GM12878 (cell line): Measurements from ENCODE around the gene SHMT2. TPM values are rescaled to one million over a fixed set of nuclear protein-coding genes. Genes with fewer than 3 reads are reported as not detected.

Source experiments
- BCL11A ChIP-seq: IDR thresholded peaks from 2 replicates; pipeline ENCODE4 v1.6.1; 2011; ENCODE audit warnings: low read depth, low read length
- IRF4 ChIP-seq: IDR thresholded peaks from 2 replicates; pipeline ENCODE4 v1.6.1; 2011; ENCODE audit warnings: low read depth, low read length
- LARP7 ChIP-seq: fragments of 450-650 bp; IDR thresholded peaks from 2 replicates; pipeline ENCODE4 v1.6.1; 2017; ENCODE audit warnings: mild to moderate bottlenecking
- SMARCA5 ChIP-seq: fragments of 450-650 bp; IDR thresholded peaks from 2 replicates; pipeline ENCODE4 v1.6.1; 2017; ENCODE audit warnings: mild to moderate bottlenecking
- TCF12 ChIP-seq: IDR thresholded peaks from 2 replicates; pipeline ENCODE4 v1.6.1; 2011; ENCODE audit warnings: low read depth, mild to moderate bottlenecking, low read length
- ZSCAN29 ChIP-seq: fragments of 450-650 bp; IDR thresholded peaks from 2 replicates; pipeline ENCODE4 v1.6.1; 2017; ENCODE audit warnings: mild to moderate bottlenecking, moderate library complexity
- polyA plus RNA-seq, 11 experiments: library from polyadenylated mRNA; depleted of rRNA in 4 of 11; unstranded in 6 of 11; stranded (reverse) in 5 of 11; fragments of >200 nt; fragmentation: Nextera tagmentation in 4 of 11; fragmentation: Illumina TruSeq in 1 of 11; extraction: Ambion mirVana in 4 of 11; extraction: Trizol in 1 of 11; gene quantifications; 1 replicate in 1 of 11; 2 replicates in 10 of 11; pipeline versions ENCODE4 v1.2.1 to v1.2.3, GENCODE V29; 2011 to 2016; ENCODE audit warnings: inconsistent platforms in 2 of 11, missing spikeins in 2 of 11, low read depth in 1 of 11
- total RNA-seq, 4 experiments: library from RNA; depleted of rRNA in 3 of 4; stranded (reverse); fragments of >200 nt in 3 of 4; fragmentation: Illumina TruSeq in 1 of 4; extraction: Trizol in 1 of 4; gene quantifications; 2 replicates each; pipeline versions ENCODE4 v1.2.1 to v1.2.3, GENCODE V29; 2013 to 2021
- TF ChIP-seq, protein P1 (sequence below), 3 experiments: IDR thresholded peaks in 2 of 3; conservative IDR thresholded peaks in 1 of 3; 2 replicates each; pipeline ENCODE4 v1.5.1; 2011; ENCODE audit warnings: low read depth in 3 of 3, low read length in 3 of 3, mild to moderate bottlenecking in 3 of 3, control low read depth in 2 of 3, moderate library complexity in 2 of 3, inconsistent platforms in 1 of 3, mixed read lengths in 1 of 3; ENCODE audit not compliant: control insufficient read depth in 2 of 3, insufficient read depth in 1 of 3; ENCODE audit errors: extremely low read depth in 1 of 3
- TF ChIP-seq, protein P2 (sequence below): fragments of 450-650 bp; conservative IDR thresholded peaks from 2 replicates; pipeline ENCODE4 v1.6.1; 2017; ENCODE audit warnings: mild to moderate bottlenecking, moderate library complexity
- TF ChIP-seq, protein P3 (sequence below): IDR thresholded peaks from 2 replicates; pipeline ENCODE4 v1.6.1; 2011; ENCODE audit warnings: borderline replicate concordance, low read depth, mild to moderate bottlenecking, moderate library complexity, mixed read lengths, low read length; ENCODE audit not compliant: insufficient read depth; ENCODE audit errors: extremely low read length

SHMT2 gene
- total and polyA plus RNA-seq, 10 of the 15 experiments (the other 5 are each of a cell fraction or from before 2014, with no cell fraction given): 57.0 to 292 (median 186) TPM

DNA sequence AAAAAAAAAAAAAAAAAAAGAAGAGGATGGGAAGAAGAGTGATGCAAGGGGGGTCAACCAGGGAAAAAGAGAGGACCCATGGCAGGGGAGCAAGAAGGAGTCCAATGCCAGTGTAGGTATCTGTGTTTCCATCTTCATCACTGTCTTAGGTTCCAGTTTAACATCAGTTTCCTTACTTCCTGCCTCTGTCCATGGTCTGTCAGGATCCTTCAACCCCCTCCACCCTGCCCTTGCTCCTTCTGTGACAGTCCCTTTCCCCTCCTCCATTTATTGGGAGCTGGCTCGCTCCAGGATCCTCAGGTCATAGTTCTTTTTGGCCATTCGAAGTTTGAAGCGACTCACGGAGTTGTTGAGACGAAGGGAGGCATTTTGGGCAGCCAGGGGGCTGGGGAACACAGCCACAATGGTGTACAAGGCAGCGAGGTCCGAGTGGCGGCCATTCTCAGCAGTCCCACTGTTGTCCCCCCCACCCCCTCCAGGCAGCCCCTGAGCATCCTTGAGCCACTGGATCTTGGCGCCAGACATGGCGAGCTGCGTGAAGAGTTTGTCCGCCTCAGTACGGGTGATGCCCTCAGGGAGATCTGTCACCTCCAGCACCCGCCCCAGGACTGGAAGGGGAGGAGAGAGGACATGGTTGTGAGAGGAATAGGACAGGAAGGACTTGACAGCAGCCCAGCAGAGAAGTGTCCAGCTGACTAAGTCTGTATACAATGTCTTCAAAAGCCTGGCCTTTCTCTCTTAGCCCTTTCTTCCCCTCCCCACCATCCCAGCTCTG, 25.2 kb downstream of the SHMT2 start (continued):
- TF ChIP-seq, protein P1, sequence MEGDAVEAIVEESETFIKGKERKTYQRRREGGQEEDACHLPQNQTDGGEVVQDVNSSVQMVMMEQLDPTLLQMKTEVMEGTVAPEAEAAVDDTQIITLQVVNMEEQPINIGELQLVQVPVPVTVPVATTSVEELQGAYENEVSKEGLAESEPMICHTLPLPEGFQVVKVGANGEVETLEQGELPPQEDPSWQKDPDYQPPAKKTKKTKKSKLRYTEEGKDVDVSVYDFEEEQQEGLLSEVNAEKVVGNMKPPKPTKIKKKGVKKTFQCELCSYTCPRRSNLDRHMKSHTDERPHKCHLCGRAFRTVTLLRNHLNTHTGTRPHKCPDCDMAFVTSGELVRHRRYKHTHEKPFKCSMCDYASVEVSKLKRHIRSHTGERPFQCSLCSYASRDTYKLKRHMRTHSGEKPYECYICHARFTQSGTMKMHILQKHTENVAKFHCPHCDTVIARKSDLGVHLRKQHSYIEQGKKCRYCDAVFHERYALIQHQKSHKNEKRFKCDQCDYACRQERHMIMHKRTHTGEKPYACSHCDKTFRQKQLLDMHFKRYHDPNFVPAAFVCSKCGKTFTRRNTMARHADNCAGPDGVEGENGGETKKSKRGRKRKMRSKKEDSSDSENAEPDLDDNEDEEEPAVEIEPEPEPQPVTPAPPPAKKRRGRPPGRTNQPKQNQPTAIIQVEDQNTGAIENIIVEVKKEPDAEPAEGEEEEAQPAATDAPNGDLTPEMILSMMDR (IDR thresholded peaks at IDR 0.05 in 2 of 3, conservative IDR thresholded peaks at IDR 0.05 in 1 of 3; ENCODE audit: control insufficient read depth in 2 of 3, extremely low read depth in 1 of 3, insufficient read depth in 1 of 3, low read depth in 3 of 3, low read length in 3 of 3): no peak
- TF ChIP-seq, protein P2, sequence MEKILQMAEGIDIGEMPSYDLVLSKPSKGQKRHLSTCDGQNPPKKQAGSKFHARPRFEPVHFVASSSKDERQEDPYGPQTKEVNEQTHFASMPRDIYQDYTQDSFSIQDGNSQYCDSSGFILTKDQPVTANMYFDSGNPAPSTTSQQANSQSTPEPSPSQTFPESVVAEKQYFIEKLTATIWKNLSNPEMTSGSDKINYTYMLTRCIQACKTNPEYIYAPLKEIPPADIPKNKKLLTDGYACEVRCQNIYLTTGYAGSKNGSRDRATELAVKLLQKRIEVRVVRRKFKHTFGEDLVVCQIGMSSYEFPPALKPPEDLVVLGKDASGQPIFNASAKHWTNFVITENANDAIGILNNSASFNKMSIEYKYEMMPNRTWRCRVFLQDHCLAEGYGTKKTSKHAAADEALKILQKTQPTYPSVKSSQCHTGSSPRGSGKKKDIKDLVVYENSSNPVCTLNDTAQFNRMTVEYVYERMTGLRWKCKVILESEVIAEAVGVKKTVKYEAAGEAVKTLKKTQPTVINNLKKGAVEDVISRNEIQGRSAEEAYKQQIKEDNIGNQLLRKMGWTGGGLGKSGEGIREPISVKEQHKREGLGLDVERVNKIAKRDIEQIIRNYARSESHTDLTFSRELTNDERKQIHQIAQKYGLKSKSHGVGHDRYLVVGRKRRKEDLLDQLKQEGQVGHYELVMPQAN: no peak
- TF ChIP-seq TCF12: no peak
- no peak for TF ChIP-seq IRF4
- no peak for TF ChIP-seq BCL11A
- TF ChIP-seq ZSCAN29: no peak
- TF ChIP-seq LARP7: no peak
- TF ChIP-seq, protein P3, sequence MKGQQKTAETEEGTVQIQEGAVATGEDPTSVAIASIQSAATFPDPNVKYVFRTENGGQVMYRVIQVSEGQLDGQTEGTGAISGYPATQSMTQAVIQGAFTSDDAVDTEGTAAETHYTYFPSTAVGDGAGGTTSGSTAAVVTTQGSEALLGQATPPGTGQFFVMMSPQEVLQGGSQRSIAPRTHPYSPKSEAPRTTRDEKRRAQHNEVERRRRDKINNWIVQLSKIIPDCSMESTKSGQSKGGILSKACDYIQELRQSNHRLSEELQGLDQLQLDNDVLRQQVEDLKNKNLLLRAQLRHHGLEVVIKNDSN: no peak
- no peak for TF ChIP-seq SMARCA5
- TF ChIP-seq, all 136 proteins: peak for 0
